Measurements from ENCODE around the gene WNT4.

DNA sequence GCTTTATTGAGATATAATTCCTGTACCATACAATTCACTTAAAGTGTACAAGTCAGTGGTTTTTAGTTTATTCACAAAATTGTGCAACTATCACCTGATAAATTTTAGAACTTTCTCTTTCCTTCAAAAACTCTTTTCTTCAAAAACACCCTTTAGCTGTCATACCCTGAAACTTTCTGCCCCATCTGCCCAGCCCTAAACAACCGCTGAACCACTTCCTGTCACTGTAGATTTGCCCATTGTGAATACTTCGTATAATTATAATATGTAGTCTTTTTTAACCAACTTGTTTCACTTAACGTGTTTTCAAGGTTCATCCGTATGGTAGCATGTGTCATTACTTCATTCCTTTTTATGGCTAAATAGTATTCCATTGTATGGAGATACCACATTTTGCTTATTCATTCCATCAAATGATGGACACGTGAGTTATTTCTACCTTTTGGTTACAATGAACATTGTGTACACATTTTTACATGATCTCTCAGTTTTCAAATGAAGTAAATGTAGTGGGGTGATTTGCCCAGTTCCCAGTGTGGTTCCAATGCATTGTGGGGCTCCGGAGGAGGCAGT lies 37.9 kb downstream of the WNT4 start:
- TF ChIP-seq EZH2 (IDR thresholded peaks at IDR 0.05): no peak
- TF ChIP-seq, protein P1, sequence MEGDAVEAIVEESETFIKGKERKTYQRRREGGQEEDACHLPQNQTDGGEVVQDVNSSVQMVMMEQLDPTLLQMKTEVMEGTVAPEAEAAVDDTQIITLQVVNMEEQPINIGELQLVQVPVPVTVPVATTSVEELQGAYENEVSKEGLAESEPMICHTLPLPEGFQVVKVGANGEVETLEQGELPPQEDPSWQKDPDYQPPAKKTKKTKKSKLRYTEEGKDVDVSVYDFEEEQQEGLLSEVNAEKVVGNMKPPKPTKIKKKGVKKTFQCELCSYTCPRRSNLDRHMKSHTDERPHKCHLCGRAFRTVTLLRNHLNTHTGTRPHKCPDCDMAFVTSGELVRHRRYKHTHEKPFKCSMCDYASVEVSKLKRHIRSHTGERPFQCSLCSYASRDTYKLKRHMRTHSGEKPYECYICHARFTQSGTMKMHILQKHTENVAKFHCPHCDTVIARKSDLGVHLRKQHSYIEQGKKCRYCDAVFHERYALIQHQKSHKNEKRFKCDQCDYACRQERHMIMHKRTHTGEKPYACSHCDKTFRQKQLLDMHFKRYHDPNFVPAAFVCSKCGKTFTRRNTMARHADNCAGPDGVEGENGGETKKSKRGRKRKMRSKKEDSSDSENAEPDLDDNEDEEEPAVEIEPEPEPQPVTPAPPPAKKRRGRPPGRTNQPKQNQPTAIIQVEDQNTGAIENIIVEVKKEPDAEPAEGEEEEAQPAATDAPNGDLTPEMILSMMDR (IDR thresholded peaks at IDR 0.05): no peak

All from neural progenitor cell (in vitro differentiated cells).